GM12892 (cell line): ENCODE measurements around the gene DCDC2.

Source experiments
- POLR2A ChIP-seq: IDR thresholded peaks from 2 replicates; pipeline ENCODE4 v1.6.1; 2011; ENCODE audit warnings: low read depth, low read length, control low read depth
- POLR2AphosphoS5 ChIP-seq: IDR thresholded peaks from 2 replicates; pipeline ENCODE4 v1.6.1; 2011; ENCODE audit warnings: low read depth, low read length, control low read depth
- TAF1 ChIP-seq: IDR thresholded peaks from 2 replicates; pipeline ENCODE4 v1.6.1; 2011; ENCODE audit warnings: low read depth, mild to moderate bottlenecking, control low read depth, low read length, borderline replicate concordance

- TF ChIP-seq POLR2A = no peak
- TF ChIP-seq TAF1 = no peak
- TF ChIP-seq POLR2AphosphoS5 = no peak
These were observed 5.4 kb downstream of the DCDC2 start for GRCh38 chr6:24352434-24352833.
